Measurements from ENCODE around the gene PBXIP1. TPM values are rescaled to one million over a fixed set of nuclear protein-coding genes. Genes with fewer than 3 reads are reported as not detected.
A peak's percentile ranks its signal among the peaks of the same experiment; 100 is the strongest.
"Not testable (repeated sequence)": the region's sequence is repeated elsewhere in the genome, so short reads cannot be mapped to it uniquely, and the experiment has no call there.

PBXIP1 gene
- total RNA-seq, 1 donor from 2014 or later: 49.6 TPM

GRCh38 chr1:154993572-154994268 is 37.8 kb upstream of the PBXIP1 start, which contains the start of gene LENEP:
LENEP (plus strand) TSS chr1:154993586; CDS start chr1:154993608, 22 bp downstream.
- TF ChIP-seq CTCF (conservative IDR thresholded peaks at IDR 0.05; ENCODE audit: low read depth, low read length): no peak
- no peak within 1 kb of the TSS for H3K4me3 ChIP-seq (ENCODE audit: low read depth, low read length)
- no peak for DNase-seq (ENCODE audit: low read depth)

GRCh38 chr1:154992721-154993571 is 37.0 kb upstream of the PBXIP1 start:
- no peak for DNase-seq (ENCODE audit: low read depth)

GRCh38 chr1:154990276-154990675 is 34.4 kb upstream of the PBXIP1 start:
- DNase-seq (ENCODE audit: low read depth): no peak
- TF ChIP-seq CTCF (conservative IDR thresholded peaks at IDR 0.05; ENCODE audit: low read depth, low read length): no peak
- no peak overlapping the region for H3K4me3 ChIP-seq (ENCODE audit: low read depth, low read length)

More at GRCh38 chr1:154992721-154993571, 37.0 kb upstream of the PBXIP1 start:
- no peak overlapping the region for H3K4me3 ChIP-seq (ENCODE audit: low read depth, low read length)
- TF ChIP-seq CTCF (conservative IDR thresholded peaks at IDR 0.05; ENCODE audit: low read depth, low read length): peak; percentile 40

GRCh38 chr1:154989195-154989860 is 33.4 kb upstream of the PBXIP1 start:
- DNase-seq (ENCODE audit: low read depth): no peak

GRCh38 chr1:154988058-154988954 is 32.4 kb upstream of the PBXIP1 start:
- H3K4me3 ChIP-seq (ENCODE audit: low read depth, low read length): no peak overlapping the region
- no peak for DNase-seq (ENCODE audit: low read depth)
- no peak for TF ChIP-seq CTCF (conservative IDR thresholded peaks at IDR 0.05; ENCODE audit: low read depth, low read length)

More at GRCh38 chr1:154989195-154989860, 33.4 kb upstream of the PBXIP1 start:
- TF ChIP-seq CTCF (conservative IDR thresholded peaks at IDR 0.05; ENCODE audit: low read depth, low read length): no peak
- H3K4me3 ChIP-seq (ENCODE audit: low read depth, low read length): no peak overlapping the region

- no peak for DNase-seq (ENCODE audit: low read depth)
- TF ChIP-seq CTCF (conservative IDR thresholded peaks at IDR 0.05; ENCODE audit: low read depth, low read length): no peak
- no peak overlapping the region for H3K4me3 ChIP-seq (ENCODE audit: low read depth, low read length)
Observed at GRCh38 chr1:154987326-154987725, 31.4 kb upstream of the PBXIP1 start.

GRCh38 chr1:154986736-154987135 is 30.8 kb upstream of the PBXIP1 start:
- not testable (repeated sequence) for DNase-seq (ENCODE audit: low read depth); H3K4me3 ChIP-seq (ENCODE audit: low read depth, low read length)
